ENCODE data around the gene KIF6. TPM values are rescaled to one million over a fixed set of nuclear protein-coding genes. Genes with fewer than 3 reads are reported as not detected.

Gene KIF6
- total RNA-seq, 6 experiments from 2014 or later, result not detected

DNA sequence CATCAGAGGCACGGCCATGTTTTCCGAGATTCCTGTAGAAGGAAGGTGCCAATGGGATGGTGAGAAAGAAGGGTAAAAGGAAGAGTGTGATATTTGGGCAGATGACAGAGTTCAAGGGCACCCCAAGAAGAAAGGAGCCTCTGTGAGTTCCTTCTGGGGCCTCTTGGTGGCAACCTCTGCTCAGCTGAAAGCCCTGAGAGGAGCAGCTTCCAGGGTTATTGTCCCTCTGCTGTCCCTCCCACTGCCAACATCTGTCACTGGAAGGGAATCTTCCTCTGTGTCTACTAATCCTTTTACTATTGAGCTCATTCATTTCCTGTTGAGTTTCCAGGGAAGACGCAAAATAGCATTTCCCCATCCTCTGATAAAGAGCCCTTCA is 362.7 kb downstream of the KIF6 start:
- no peak overlapping the region for H3K27ac Mint-ChIP-seq
- no peak for DNase-seq
- TF ChIP-seq, protein P1, sequence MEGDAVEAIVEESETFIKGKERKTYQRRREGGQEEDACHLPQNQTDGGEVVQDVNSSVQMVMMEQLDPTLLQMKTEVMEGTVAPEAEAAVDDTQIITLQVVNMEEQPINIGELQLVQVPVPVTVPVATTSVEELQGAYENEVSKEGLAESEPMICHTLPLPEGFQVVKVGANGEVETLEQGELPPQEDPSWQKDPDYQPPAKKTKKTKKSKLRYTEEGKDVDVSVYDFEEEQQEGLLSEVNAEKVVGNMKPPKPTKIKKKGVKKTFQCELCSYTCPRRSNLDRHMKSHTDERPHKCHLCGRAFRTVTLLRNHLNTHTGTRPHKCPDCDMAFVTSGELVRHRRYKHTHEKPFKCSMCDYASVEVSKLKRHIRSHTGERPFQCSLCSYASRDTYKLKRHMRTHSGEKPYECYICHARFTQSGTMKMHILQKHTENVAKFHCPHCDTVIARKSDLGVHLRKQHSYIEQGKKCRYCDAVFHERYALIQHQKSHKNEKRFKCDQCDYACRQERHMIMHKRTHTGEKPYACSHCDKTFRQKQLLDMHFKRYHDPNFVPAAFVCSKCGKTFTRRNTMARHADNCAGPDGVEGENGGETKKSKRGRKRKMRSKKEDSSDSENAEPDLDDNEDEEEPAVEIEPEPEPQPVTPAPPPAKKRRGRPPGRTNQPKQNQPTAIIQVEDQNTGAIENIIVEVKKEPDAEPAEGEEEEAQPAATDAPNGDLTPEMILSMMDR (IDR thresholded peaks at IDR 0.05), result no peak
- no peaks in the 10 kb centered on the region for H3K9me3 Mint-ChIP-seq
- H3K27me3 Mint-ChIP-seq (ENCODE audit: insufficient read depth), result peaks cover 5% of the 10 kb centered on the region
- no peaks in the 10 kb centered on the region for H3K36me3 Mint-ChIP-seq (ENCODE audit: low read depth)
- peak overlapping the region; percentile 20; the same call in 1 of the 2 replicates for H3K4me3 Mint-ChIP-seq
- peaks cover 12% of the 10 kb centered on the region; the same call in 1 of the 2 replicates for H3K4me1 Mint-ChIP-seq (ENCODE audit: low read depth)

DNA sequence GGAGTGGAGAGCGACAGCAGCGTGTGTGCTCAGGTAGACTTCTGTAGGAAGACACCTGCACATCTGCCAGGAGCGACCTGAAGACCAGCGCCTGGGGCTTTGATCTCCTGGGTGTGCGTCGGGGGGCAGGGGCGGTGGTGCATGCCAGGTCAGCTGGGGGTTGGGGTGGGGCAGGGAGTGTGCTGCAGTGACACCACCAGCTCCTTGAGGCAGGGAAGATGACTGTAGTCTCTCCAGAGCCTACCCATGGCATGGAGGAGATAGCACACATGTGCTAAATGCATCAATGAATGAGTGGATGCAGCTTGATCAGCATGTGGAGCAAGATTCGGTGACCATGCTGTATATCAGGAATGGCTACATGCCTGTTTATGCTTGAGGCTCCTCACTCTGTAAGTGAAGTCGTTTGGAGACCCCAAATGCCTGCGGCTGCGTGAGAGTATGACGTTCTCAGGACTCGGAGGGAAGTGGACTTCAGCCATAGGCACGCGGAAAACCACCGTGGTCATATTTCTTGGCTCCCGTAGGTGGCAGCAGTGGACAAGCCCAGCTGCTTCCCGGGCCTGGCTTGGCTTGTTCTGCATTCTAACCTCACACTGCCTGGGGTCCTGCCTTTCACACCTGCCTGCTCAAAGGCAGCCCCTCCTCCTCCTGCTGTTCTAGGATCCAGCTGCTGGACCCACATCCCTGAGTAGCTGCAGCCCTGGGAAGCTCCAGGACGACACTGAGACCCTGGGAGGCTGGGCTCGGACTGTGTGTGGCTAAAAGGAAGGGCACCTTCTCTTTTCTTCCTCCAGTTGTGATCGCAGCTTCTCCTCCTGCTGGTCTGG is 363.3 kb downstream of the KIF6 start:
- DNase-seq, result peak; percentile 35
- H3K27ac Mint-ChIP-seq, result no peak overlapping the region
- peak overlapping the region; percentile 20; the same call in 1 of the 2 replicates for H3K4me3 Mint-ChIP-seq
- peaks cover 12% of the 10 kb centered on the region; the same call in 1 of the 2 replicates for H3K4me1 Mint-ChIP-seq (ENCODE audit: low read depth)
- H3K36me3 Mint-ChIP-seq (ENCODE audit: low read depth), result no peaks in the 10 kb centered on the region
- TF ChIP-seq, protein P1 (IDR thresholded peaks at IDR 0.05), result peak; percentile 81
- no peaks in the 10 kb centered on the region for H3K9me3 Mint-ChIP-seq
- H3K27me3 Mint-ChIP-seq (ENCODE audit: insufficient read depth), result peaks cover 5% of the 10 kb centered on the region

DNA sequence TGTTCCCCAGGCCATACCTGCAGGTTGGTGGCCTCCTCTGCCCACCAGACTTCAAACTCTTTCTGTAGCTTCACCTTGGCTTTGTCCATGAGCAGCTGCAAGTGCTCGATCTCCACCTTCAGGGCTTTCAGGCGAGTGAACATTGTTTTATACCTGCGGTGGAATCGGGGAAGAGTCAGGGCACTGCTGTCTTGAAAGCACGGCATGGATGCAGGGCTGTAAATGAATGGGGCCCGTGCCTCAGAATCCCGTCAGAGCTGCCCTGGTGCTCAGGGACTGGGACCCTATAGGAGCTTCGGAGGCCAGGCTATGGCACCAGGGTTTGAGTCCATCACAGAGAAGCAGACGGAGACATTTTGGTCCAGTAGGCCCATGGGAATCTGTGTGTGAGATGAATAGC is 364.8 kb downstream of the KIF6 start:
- Mint-ChIP-seq H3K4me1 (ENCODE audit: low read depth) (peaks cover 9% of the 10 kb centered on the region; the same call in 1 of the 2 replicates), H3K4me3 (no peak overlapping the region), H3K9me3 (no peaks in the 10 kb centered on the region), H3K27me3 (ENCODE audit: insufficient read depth) (peaks cover 4% of the 10 kb centered on the region), H3K36me3 (ENCODE audit: low read depth) (no peaks in the 10 kb centered on the region), H3K27ac (no peak overlapping the region)
- DNase-seq, result no peak
- TF ChIP-seq, protein P1 (IDR thresholded peaks at IDR 0.05), result no peak

DNA sequence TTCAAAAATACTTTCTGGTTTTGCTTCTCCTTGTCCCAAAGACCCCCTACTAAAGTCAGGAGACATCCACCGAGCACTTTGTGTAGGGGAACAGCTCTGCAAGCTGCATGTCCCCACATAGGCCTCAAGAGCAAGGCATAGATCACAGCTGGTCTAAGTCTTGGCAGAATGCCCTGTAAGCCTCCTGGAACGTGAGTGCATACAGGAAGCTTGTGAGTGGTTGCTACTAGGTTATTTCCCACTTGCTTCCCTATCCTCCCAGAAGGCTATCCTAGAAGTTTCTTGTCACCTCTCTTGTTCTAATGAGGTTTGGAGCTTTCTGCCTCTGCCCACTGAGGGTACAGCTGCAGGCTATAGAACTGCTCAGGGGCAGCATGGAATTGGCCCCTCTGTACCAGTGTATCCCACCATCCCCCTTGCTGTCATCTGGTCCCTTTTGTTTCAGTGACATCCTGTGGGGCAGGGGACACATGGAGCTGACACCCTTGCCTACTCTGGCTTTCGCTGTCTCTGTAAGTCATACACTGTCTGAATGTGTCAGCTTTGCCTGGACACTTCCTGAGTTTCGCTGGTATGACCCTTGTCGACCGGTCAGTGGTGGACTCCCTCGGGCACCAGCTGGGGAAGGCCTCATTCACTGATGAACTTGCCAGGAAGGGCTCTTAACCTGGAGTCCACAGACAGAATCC is 367.1 kb downstream of the KIF6 start:
- peaks cover 6% of the 10 kb centered on the region; the same call in 1 of the 2 replicates for H3K4me1 Mint-ChIP-seq (ENCODE audit: low read depth)
- no peak overlapping the region for H3K4me3 Mint-ChIP-seq
- peak; percentile 18 for DNase-seq
- H3K27ac Mint-ChIP-seq, result no peak overlapping the region
- no peaks in the 10 kb centered on the region for H3K9me3 Mint-ChIP-seq
- TF ChIP-seq, protein P1 (IDR thresholded peaks at IDR 0.05), result no peak
- no peaks in the 10 kb centered on the region for H3K36me3 Mint-ChIP-seq (ENCODE audit: low read depth)
- H3K27me3 Mint-ChIP-seq (ENCODE audit: insufficient read depth), result peaks cover 2% of the 10 kb centered on the region

DNA sequence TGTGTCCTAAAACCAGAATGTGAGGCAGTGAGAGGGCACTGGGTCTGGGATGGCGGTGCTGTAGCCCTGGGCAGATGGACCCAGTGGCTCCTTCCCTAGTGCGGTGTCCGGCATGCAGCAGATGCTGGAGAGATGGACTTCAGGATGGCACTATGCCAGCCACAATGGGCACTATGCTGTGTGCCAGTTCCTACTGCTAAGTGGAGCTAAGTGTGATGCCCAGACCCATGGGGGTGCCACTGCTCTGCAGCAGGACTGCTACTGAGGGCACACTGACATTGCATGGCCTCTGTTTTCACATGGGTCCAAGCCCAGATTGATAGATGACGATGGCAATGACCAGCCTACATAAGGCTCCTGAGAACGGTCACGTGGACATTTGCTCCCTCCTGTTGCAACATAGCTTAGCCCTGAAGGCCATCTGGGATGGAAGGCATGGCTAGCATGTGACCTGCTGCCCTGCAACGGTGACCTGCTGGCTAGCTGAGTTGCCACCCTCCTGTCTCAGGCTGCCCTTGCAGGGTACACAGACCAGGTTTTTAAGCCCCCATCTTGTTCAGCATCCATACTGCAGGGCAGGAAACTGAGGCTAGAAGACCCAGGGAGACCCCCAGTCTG is 371.4 kb downstream of the KIF6 start:
- H3K4me1 Mint-ChIP-seq (ENCODE audit: low read depth), result no peaks in the 10 kb centered on the region
- H3K4me3 Mint-ChIP-seq, result no peak overlapping the region
- no peak overlapping the region for H3K27ac Mint-ChIP-seq
- TF ChIP-seq, protein P1 (IDR thresholded peaks at IDR 0.05), result no peak
- H3K27me3 Mint-ChIP-seq (ENCODE audit: insufficient read depth), result peaks cover 2% of the 10 kb centered on the region
- DNase-seq, result no peak
- H3K9me3 Mint-ChIP-seq, result no peaks in the 10 kb centered on the region
- H3K36me3 Mint-ChIP-seq (ENCODE audit: low read depth), result no peaks in the 10 kb centered on the region

All from HFFc6 (cell line).